WTC11 (cell line): ENCODE measurements around the gene FXYD6. TPM values are rescaled to one million over a fixed set of nuclear protein-coding genes. Genes with fewer than 3 reads are reported as not detected.

ENCODE experiments used
- ATAC-seq: fragments of 200-7000 bp; cut with Tn5 transposase; 2 replicates; pipeline ENCODE4 v1.10.0; 2021; ENCODE audit warnings: mild to moderate bottlenecking, moderate library complexity
- CTCF ChIA-PET: fragments of 300-600 bp; sonication (Branson Sonifier 250); formaldehyde crosslinking; loops from one replicate; lab custom pipeline; 2021; ENCODE audit warnings: antibody characterized with exemption; lab: Charles Lee
- POLR2A ChIA-PET: fragments of 350-600 bp; sonication (Branson Sonifier 250); formaldehyde crosslinking; loops from one replicate; lab custom pipeline; 2021; ENCODE audit warnings: antibody characterized with exemption; lab: Charles Lee
- DNase-seq: peaks from one replicate; pipeline ENCODE4 v3.0.0; 2021; ENCODE audit warnings: low spot score
- H3K27ac Mint-ChIP-seq: 2 replicates; pipeline ENCODE4 v1.8.0; 2021; ENCODE audit warnings: mixed read lengths
- H3K27me3 Mint-ChIP-seq: 2 replicates; pipeline ENCODE4 v1.8.0; 2021; ENCODE audit warnings: low read depth, mild to moderate bottlenecking, moderate library complexity, mixed read lengths
- H3K36me3 Mint-ChIP-seq: 2 replicates; pipeline ENCODE4 v1.8.0; 2021; ENCODE audit warnings: mixed read lengths
- H3K4me1 Mint-ChIP-seq: 2 replicates; pipeline ENCODE4 v1.8.0; 2022; ENCODE audit warnings: mixed read lengths
- H3K4me3 Mint-ChIP-seq: 2 replicates; pipeline ENCODE4 v1.8.0; 2021; ENCODE audit warnings: mild to moderate bottlenecking, moderate library complexity, mixed read lengths
- H3K9me3 Mint-ChIP-seq: 2 replicates; pipeline ENCODE4 v1.8.0; 2021; ENCODE audit warnings: mixed read lengths
- FOXP1 ChIP-seq: sonication (generic); formaldehyde crosslinking; IDR thresholded peaks from 2 replicates; pipeline ENCODE4 v1.8.0; 2022; ENCODE audit warnings: missing genetic modification reagents, mild to moderate bottlenecking, moderate library complexity, borderline replicate concordance
- GABPB1 ChIP-seq: sonication (generic); formaldehyde crosslinking; IDR thresholded peaks from 2 replicates; pipeline ENCODE4 v1.8.1; 2023; ENCODE audit warnings: mild to moderate bottlenecking, missing genetic modification reagents
- GTF2I ChIP-seq: fragments of 250-450 bp; sonication (Bioruptor Pico); conservative IDR thresholded peaks from 2 replicates; pipeline ENCODE4 v1.4.0; 2021; ENCODE audit warnings: mild to moderate bottlenecking
- JAZF1 ChIP-seq: fragments of 250-450 bp; sonication (Bioruptor Pico); IDR thresholded peaks from 2 replicates; pipeline ENCODE4 v1.9.0; 2021; ENCODE audit warnings: moderate library complexity, mild to moderate bottlenecking, inconsistent platforms
- OVOL2 ChIP-seq: fragments of 250-450 bp; sonication (Bioruptor Pico); IDR thresholded peaks from 2 replicates; pipeline ENCODE4 v1.9.0; 2021; ENCODE audit warnings: mild to moderate bottlenecking, borderline replicate concordance
- PRRX2 ChIP-seq: fragments of 250-450 bp; sonication (Bioruptor Pico); IDR thresholded peaks from 2 replicates; pipeline ENCODE4 v1.8.0; 2021; ENCODE audit warnings: mild to moderate bottlenecking
- RELA ChIP-seq: sonication (generic); formaldehyde crosslinking; IDR thresholded peaks from 2 replicates; pipeline ENCODE4 v1.8.1; 2022; ENCODE audit warnings: missing genetic modification reagents, mild to moderate bottlenecking, borderline replicate concordance
- SP1 ChIP-seq: sonication (generic); formaldehyde crosslinking; conservative IDR thresholded peaks from 2 replicates; pipeline ENCODE4 v1.8.1; 2022; ENCODE audit warnings: missing genetic modification reagents
- TCF7 ChIP-seq: sonication (generic); formaldehyde crosslinking; IDR thresholded peaks from 2 replicates; pipeline ENCODE4 v1.8.0; 2022; ENCODE audit warnings: mild to moderate bottlenecking, low read depth, missing genetic modification reagents, moderate library complexity
- TEAD4 ChIP-seq: sonication (generic); formaldehyde crosslinking; IDR thresholded peaks from 2 replicates; pipeline ENCODE4 v1.8.0; 2022; ENCODE audit warnings: mild to moderate bottlenecking, missing genetic modification reagents
- ZNF416 ChIP-seq: fragments of 250-450 bp; sonication (Bioruptor Pico); IDR thresholded peaks from 2 replicates; pipeline ENCODE4 v1.9.0; 2021; ENCODE audit warnings: mild to moderate bottlenecking, inconsistent platforms
- total RNA-seq: library from RNA; stranded (reverse); gene quantifications from 3 replicates; pipeline ENCODE4 v1.2.3, GENCODE V29; 2021
- TF ChIP-seq, protein P1 (sequence below): sonication (generic); formaldehyde crosslinking; IDR thresholded peaks from 2 replicates; pipeline ENCODE4 v1.8.0; 2022; ENCODE audit warnings: missing genetic modification reagents
- TF ChIP-seq, protein P2 (sequence below): sonication (generic); formaldehyde crosslinking; conservative IDR thresholded peaks from 2 replicates; pipeline ENCODE4 v1.8.1; 2022; ENCODE audit warnings: mild to moderate bottlenecking, missing genetic modification reagents
- TF ChIP-seq, protein P3 (sequence below): sonication (generic); formaldehyde crosslinking; IDR thresholded peaks from 2 replicates; pipeline ENCODE4 v1.8.1; 2023; ENCODE audit warnings: mild to moderate bottlenecking, missing genetic modification reagents
- TF ChIP-seq, protein P4 (sequence below): fragments of 250-450 bp; sonication (Bioruptor Pico); IDR thresholded peaks from 2 replicates; pipeline ENCODE4 v1.8.0; 2021; ENCODE audit warnings: mild to moderate bottlenecking
- TF ChIP-seq, protein P5 (sequence below): fragments of 250-450 bp; sonication (Bioruptor Pico); IDR thresholded peaks from 2 replicates; pipeline ENCODE4 v1.9.0; 2021; ENCODE audit warnings: mild to moderate bottlenecking
- TF ChIP-seq, protein P6 (sequence below): fragments of 250-450 bp; sonication (Bioruptor Pico); IDR thresholded peaks from 2 replicates; pipeline ENCODE4 v1.9.0; 2021; ENCODE audit warnings: mild to moderate bottlenecking, borderline replicate concordance

FXYD6 gene
- total RNA-seq, 1 experiment from 2014 or later = 26.2 TPM

DNA sequence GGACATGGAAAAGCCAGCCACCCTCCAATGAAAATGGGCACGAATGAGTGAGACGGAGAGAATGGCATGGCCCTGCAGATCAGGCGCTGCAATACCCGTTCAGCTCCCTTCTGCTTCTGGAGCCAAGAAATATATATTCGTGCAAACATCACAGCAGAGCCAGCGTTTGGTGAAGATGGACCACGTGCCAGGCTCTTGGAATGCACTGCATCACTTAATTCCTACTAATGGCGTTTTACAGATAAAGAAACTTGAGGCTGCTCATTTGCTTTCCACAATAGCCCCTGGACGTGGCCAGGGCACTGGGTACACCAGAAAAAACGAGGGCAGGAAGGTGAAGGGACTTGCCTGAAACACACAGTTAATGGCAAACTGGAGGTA lies 50.3 kb downstream of the FXYD6 start:
- DNase-seq (no peak), ATAC-seq (no peak)
- Mint-ChIP-seq H3K9me3 (no peaks in the 10 kb centered on the region), H3K4me1 (peaks cover 38% of the 10 kb centered on the region), H3K27ac (no peak overlapping the region), H3K4me3 (no peak overlapping the region), H3K27me3 (peaks cover 2% of the 10 kb centered on the region; the same call in 1 of the 2 replicates), H3K36me3 (no peaks in the 10 kb centered on the region)
- no peak for TF ChIP-seq RELA (CRISPR knock-in tag)
- no peak for TF ChIP-seq ZNF416 (CRISPR knock-in tag)
- TF ChIP-seq, protein P1, sequence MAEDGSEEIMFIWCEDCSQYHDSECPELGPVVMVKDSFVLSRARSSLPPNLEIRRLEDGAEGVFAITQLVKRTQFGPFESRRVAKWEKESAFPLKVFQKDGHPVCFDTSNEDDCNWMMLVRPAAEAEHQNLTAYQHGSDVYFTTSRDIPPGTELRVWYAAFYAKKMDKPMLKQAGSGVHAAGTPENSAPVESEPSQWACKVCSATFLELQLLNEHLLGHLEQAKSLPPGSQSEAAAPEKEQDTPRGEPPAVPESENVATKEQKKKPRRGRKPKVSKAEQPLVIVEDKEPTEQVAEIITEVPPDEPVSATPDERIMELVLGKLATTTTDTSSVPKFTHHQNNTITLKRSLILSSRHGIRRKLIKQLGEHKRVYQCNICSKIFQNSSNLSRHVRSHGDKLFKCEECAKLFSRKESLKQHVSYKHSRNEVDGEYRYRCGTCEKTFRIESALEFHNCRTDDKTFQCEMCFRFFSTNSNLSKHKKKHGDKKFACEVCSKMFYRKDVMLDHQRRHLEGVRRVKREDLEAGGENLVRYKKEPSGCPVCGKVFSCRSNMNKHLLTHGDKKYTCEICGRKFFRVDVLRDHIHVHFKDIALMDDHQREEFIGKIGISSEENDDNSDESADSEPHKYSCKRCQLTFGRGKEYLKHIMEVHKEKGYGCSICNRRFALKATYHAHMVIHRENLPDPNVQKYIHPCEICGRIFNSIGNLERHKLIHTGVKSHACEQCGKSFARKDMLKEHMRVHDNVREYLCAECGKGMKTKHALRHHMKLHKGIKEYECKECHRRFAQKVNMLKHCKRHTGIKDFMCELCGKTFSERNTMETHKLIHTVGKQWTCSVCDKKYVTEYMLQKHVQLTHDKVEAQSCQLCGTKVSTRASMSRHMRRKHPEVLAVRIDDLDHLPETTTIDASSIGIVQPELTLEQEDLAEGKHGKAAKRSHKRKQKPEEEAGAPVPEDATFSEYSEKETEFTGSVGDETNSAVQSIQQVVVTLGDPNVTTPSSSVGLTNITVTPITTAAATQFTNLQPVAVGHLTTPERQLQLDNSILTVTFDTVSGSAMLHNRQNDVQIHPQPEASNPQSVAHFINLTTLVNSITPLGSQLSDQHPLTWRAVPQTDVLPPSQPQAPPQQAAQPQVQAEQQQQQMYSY (CRISPR knock-in tag) = no peak
- TF ChIP-seq, protein P2, sequence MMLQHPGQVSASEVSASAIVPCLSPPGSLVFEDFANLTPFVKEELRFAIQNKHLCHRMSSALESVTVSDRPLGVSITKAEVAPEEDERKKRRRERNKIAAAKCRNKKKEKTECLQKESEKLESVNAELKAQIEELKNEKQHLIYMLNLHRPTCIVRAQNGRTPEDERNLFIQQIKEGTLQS (CRISPR knock-in tag) = no peak
- TF ChIP-seq, protein P3, sequence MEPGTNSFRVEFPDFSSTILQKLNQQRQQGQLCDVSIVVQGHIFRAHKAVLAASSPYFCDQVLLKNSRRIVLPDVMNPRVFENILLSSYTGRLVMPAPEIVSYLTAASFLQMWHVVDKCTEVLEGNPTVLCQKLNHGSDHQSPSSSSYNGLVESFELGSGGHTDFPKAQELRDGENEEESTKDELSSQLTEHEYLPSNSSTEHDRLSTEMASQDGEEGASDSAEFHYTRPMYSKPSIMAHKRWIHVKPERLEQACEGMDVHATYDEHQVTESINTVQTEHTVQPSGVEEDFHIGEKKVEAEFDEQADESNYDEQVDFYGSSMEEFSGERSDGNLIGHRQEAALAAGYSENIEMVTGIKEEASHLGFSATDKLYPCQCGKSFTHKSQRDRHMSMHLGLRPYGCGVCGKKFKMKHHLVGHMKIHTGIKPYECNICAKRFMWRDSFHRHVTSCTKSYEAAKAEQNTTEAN (CRISPR knock-in tag) = no peak
- TF ChIP-seq TEAD4 (CRISPR knock-in tag) = no peak
- no peak for TF ChIP-seq JAZF1 (CRISPR knock-in tag)
- TF ChIP-seq SP1 (CRISPR knock-in tag) = no peak
- TF ChIP-seq TCF7 = no peak
- no peak for TF ChIP-seq FOXP1 (CRISPR knock-in tag)
- CTCF ChIA-PET = interaction anchor here (1.3 to 13.0 kb wide), 2 partner anchors 9 to 120 kb away, joined by 4 to 336 read pairs; no protein-coding TSS in a partner anchor
- POLR2A ChIA-PET = no interaction called here

DNA sequence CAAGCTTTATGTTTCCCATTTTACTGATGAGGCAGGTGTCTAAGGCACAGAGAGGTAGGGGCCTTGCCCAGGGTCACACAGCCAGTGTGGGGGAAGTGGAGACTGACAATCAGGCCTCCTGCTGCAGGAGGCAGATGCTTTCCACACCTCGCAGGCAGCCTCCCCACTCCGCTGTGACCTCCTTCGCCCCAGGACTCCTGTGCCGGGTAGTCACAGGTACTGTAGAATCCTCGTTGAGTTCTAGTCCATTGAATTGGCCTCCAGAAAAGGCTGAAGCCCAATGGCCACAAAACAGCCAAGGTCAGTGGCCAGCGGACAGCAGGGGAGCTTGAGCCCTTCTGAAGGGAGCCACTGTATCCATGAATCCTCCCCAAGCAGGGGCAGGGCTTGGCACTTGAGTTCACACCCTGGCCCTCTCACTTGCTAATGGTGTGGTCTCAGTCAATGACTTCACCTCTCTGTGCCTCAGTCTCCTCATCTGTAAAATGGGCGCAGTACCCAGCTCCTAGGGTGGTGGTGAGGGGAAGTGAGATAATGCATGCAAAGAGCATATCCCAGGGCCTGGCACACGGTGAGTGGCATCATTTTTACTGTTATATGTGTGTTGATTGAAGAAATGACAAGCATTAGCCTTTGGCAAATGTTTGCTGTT lies 50.8 kb downstream of the FXYD6 start:
- Mint-ChIP-seq H3K4me1 (peaks cover 34% of the 10 kb centered on the region), H3K4me3 (no peak overlapping the region), H3K36me3 (no peaks in the 10 kb centered on the region), H3K9me3 (no peaks in the 10 kb centered on the region), H3K27me3 (peaks cover 2% of the 10 kb centered on the region; the same call in 1 of the 2 replicates), H3K27ac (no peak overlapping the region)
- DNase-seq (peak; percentile 3), ATAC-seq (no peak)
- ChIA-PET CTCF (interaction anchor here (13.0 kb wide), 1 partner anchor 121 kb away, joined by 336 read pairs; no protein-coding TSS in a partner anchor), POLR2A (no interaction called here)
- 0 out of 2 replicates have a peak, but pooled peaks have one; percentile 20 for TF ChIP-seq GTF2I (CRISPR knock-in tag)
- TF ChIP-seq PRRX2 (CRISPR knock-in tag) = no peak

DNA sequence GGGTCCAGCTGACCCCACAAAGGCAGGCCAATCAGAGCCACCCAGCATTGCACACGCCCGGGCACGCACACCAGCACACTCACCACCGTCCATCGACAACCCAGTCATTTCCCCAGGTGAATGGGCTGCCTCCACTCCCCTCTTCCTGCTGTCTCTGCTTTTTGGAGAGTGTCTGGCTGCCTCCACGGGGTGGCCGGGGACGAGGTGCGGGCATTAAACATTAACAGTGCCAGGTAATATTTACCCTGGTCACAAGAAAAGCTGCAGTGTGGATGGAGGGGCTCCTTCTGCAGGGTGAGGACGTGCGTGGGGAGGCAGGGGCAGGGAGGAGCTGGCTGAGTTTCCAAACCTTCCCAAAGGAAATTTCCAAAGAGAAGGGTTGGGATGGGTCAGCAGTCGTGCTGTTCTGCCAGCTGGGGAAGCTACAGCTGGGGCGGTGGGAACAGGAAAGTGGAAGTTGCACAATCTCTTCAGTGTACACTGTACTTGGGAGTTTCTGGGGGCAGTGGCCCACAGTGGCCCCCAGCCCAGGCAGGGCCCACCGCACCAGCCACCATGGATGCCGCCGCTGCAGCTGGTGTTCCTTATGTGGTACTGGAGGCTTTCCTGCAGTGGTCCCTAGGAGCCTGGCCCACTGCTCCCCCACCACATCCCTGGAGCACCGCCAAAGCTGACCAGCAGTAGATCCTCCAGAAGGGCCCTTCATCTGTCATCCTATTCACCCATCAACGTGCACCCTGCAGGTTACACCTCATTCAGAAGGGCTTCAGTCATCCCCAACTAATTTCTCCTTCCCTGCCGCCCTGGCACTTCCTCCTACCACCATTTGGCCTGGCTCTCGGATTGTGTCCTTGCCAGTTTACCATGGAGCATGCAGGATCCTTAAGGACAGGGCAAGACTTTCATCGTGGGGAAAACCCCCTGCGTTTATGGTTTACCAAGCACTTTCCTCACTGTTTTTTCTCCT lies 51.6 kb downstream of the FXYD6 start, which contains the start of gene FXYD2:
TSS of gene FXYD2 (minus strand) at position 174 of the 967 bp plus-strand sequence. CDS start at position 108, 66 bp downstream.
- no peaks in the 10 kb centered on the region for H3K36me3 Mint-ChIP-seq
- ChIA-PET POLR2A (no interaction called here), CTCF (interaction anchor here (0.6 to 13.0 kb wide), 9 partner anchors 9 to 150 kb away, joined by 3 to 336 read pairs (median 4); no protein-coding TSS in a partner anchor)
- H3K4me1 Mint-ChIP-seq = peaks cover 38% of the 10 kb centered on the region
- DNase-seq (peak; percentile 5), ATAC-seq (no peak)
- H3K9me3 Mint-ChIP-seq = no peaks in the 10 kb centered on the region
- no peak within 1 kb of the TSS; the same call in 1 of the 2 replicates for H3K27ac Mint-ChIP-seq
- TF ChIP-seq TEAD4 (CRISPR knock-in tag) = no peak
- TF ChIP-seq, protein P4, sequence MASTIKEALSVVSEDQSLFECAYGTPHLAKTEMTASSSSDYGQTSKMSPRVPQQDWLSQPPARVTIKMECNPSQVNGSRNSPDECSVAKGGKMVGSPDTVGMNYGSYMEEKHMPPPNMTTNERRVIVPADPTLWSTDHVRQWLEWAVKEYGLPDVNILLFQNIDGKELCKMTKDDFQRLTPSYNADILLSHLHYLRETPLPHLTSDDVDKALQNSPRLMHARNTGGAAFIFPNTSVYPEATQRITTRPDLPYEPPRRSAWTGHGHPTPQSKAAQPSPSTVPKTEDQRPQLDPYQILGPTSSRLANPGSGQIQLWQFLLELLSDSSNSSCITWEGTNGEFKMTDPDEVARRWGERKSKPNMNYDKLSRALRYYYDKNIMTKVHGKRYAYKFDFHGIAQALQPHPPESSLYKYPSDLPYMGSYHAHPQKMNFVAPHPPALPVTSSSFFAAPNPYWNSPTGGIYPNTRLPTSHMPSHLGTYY (CRISPR knock-in tag) = no peak
- no peak for TF ChIP-seq GABPB1
- TF ChIP-seq, protein P5, sequence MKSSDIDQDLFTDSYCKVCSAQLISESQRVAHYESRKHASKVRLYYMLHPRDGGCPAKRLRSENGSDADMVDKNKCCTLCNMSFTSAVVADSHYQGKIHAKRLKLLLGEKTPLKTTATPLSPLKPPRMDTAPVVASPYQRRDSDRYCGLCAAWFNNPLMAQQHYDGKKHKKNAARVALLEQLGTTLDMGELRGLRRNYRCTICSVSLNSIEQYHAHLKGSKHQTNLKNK (CRISPR knock-in tag) = no peak
- no peak for TF ChIP-seq OVOL2 (CRISPR knock-in tag)
- TF ChIP-seq, protein P6, sequence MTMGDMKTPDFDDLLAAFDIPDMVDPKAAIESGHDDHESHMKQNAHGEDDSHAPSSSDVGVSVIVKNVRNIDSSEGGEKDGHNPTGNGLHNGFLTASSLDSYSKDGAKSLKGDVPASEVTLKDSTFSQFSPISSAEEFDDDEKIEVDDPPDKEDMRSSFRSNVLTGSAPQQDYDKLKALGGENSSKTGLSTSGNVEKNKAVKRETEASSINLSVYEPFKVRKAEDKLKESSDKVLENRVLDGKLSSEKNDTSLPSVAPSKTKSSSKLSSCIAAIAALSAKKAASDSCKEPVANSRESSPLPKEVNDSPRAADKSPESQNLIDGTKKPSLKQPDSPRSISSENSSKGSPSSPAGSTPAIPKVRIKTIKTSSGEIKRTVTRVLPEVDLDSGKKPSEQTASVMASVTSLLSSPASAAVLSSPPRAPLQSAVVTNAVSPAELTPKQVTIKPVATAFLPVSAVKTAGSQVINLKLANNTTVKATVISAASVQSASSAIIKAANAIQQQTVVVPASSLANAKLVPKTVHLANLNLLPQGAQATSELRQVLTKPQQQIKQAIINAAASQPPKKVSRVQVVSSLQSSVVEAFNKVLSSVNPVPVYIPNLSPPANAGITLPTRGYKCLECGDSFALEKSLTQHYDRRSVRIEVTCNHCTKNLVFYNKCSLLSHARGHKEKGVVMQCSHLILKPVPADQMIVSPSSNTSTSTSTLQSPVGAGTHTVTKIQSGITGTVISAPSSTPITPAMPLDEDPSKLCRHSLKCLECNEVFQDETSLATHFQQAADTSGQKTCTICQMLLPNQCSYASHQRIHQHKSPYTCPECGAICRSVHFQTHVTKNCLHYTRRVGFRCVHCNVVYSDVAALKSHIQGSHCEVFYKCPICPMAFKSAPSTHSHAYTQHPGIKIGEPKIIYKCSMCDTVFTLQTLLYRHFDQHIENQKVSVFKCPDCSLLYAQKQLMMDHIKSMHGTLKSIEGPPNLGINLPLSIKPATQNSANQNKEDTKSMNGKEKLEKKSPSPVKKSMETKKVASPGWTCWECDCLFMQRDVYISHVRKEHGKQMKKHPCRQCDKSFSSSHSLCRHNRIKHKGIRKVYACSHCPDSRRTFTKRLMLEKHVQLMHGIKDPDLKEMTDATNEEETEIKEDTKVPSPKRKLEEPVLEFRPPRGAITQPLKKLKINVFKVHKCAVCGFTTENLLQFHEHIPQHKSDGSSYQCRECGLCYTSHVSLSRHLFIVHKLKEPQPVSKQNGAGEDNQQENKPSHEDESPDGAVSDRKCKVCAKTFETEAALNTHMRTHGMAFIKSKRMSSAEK (CRISPR knock-in tag) = no peak
- no peak within 1 kb of the TSS for H3K4me3 Mint-ChIP-seq
- H3K27me3 Mint-ChIP-seq = no peaks in the 10 kb centered on the region
